ENCODE results near the gene DNAH2. TPM values are rescaled to one million over a fixed set of nuclear protein-coding genes. Genes with fewer than 3 reads are reported as not detected.

DNAH2 gene
- total RNA-seq, 1 experiment from 2014 or later: 0.15 TPM

DNA sequence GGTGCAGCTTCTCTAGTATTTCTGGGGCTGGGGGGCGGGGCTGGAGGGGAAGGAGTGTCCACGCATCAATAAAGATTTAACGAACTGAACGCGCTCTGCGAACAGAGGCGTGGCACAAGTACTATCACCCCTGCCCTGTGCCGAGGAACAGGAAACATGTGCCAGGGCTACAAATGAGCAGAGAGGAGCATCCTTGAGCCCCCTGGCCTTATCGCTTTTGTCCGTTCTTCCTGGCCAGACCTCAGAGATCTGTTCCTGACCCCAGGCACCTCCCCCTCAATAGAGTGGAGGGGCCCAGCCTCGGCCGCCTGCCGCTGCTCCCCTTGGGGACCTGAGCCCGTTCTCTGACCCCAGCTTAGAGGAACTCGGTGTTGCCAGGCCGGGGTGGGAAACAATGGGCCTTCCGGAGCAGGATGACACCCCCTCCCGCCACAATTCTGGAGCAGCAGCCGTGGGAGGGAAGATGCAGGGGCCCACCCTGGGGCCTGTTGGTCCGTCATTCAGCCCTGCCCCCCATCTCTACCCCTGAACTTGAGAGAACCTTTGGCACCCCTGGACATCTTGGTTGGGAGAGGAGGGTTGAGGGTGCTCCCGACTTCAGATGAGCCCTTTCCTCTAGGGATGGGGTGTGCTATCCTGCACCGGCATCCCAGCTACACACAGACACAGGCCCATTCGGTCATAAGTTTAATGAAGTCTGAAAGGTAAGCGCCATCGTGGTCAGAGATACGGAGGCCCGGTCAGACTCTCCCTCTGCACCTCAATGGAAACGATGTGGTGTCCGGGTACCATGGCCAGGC lies 138.7 kb downstream of the DNAH2 start:
- Histone ChIP-seq H3K23ac (ENCODE audit: insufficient read length, low read depth, low read length) (no peak overlapping the region), H2BK5ac (ENCODE audit: insufficient read length, low read length) (no peak overlapping the region), H3K9me3 (ENCODE audit: control insufficient read depth, low read depth, low read length) (no peaks in the 10 kb centered on the region), H3K79me1 (ENCODE audit: insufficient read depth, low read depth, low read length, poor library complexity, severe bottlenecking) (no peaks in the 10 kb centered on the region), H2BK20ac (ENCODE audit: low read depth, low read length, poor library complexity, severe bottlenecking) (no peak overlapping the region), H3K4ac (ENCODE audit: low read depth, low read length) (no peak overlapping the region), H3K14ac (ENCODE audit: insufficient read depth, low read length) (no peak overlapping the region), H2BK15ac (ENCODE audit: low read depth, low read length) (no peak overlapping the region), H2AK5ac (ENCODE audit: insufficient read length, low read length) (no peak overlapping the region), H3K9ac (ENCODE audit: extremely low read depth, insufficient read length, low read length) (no peak overlapping the region), H4K20me1 (ENCODE audit: control insufficient read depth, insufficient read depth, insufficient read length) (no peaks in the 10 kb centered on the region), H3K27me3 (ENCODE audit: insufficient read depth, low read length) (peaks cover 30% of the 10 kb centered on the region; the same call in 1 of the 2 replicates), H4K5ac (ENCODE audit: insufficient read length, low read depth, low read length) (no peak overlapping the region), H2AFZ (ENCODE audit: low read length) (no peak overlapping the region), H4K8ac (replicated peaks; ENCODE audit: insufficient read length, low read depth, low read length) (no peak overlapping the region), H3K4me1 (ENCODE audit: insufficient read depth, low read length) (no peaks in the 10 kb centered on the region; the same call in 1 of the 2 replicates), H3K18ac (ENCODE audit: insufficient read length, low read depth, low read length) (no peak overlapping the region), H3K56ac (ENCODE audit: insufficient read length, low read depth, low read length) (no peak overlapping the region), H2BK12ac (ENCODE audit: insufficient read length, low read depth, low read length) (no peak overlapping the region), H3T11ph (ENCODE audit: low read length) (no peak overlapping the region), H3K79me2 (ENCODE audit: insufficient read depth, low read length) (no peaks in the 10 kb centered on the region), H3K27ac (ENCODE audit: insufficient read length, low read depth, low read length) (no peak overlapping the region), H2BK120ac (ENCODE audit: low read depth, low read length, poor library complexity, severe bottlenecking) (no peak overlapping the region), H3K4me2 (ENCODE audit: insufficient read depth, insufficient read length, low read length) (peak overlapping the region; percentile 97), H3K23me2 (ENCODE audit: insufficient read length, low read depth, low read length, poor library complexity, severe bottlenecking) (peaks cover 35% of the 10 kb centered on the region), H4K91ac (ENCODE audit: insufficient read length, low read depth, low read length) (no peak overlapping the region)
- Mint-ChIP-seq H3K27me3 (ENCODE audit: low read depth) (peaks cover 18% of the 10 kb centered on the region), H3K4me3 (no peak overlapping the region), H3K27ac (no peak overlapping the region; a peak in 1 of 7 replicates), H3K36me3 (ENCODE audit: insufficient read depth in 1 of 3, low read depth in 3 of 3) (peaks cover 0 to 30% (median 14%) of the 10 kb centered on the region in 3 experiments; a peak in 4 of 7 replicates), H3K4me1 (peaks cover 19 to 32% of the 10 kb centered on the region in 2 experiments), H3K9me3 (0 out of 5 replicates have a peak, but pooled peaks cover 0 to 3% of the 10 kb centered on the region in 2 experiments)
- no CpG with 5 or more reads among the region's 29 CpGs for WGBS (ENCODE audit: extremely low coverage, insufficient read length, low lambda C conversion rate)
- TF ChIP-seq, protein P1, sequence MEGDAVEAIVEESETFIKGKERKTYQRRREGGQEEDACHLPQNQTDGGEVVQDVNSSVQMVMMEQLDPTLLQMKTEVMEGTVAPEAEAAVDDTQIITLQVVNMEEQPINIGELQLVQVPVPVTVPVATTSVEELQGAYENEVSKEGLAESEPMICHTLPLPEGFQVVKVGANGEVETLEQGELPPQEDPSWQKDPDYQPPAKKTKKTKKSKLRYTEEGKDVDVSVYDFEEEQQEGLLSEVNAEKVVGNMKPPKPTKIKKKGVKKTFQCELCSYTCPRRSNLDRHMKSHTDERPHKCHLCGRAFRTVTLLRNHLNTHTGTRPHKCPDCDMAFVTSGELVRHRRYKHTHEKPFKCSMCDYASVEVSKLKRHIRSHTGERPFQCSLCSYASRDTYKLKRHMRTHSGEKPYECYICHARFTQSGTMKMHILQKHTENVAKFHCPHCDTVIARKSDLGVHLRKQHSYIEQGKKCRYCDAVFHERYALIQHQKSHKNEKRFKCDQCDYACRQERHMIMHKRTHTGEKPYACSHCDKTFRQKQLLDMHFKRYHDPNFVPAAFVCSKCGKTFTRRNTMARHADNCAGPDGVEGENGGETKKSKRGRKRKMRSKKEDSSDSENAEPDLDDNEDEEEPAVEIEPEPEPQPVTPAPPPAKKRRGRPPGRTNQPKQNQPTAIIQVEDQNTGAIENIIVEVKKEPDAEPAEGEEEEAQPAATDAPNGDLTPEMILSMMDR (conservative IDR thresholded peaks at IDR 0.05): no peak
- DNase-seq: peak; percentile 42
